Peyer's patch (tissue), 4 donors: Measurements from ENCODE around the gene SLC9B1. TPM values are rescaled to one million over a fixed set of nuclear protein-coding genes. Genes with fewer than 3 reads are reported as not detected.

Experiments
- DNase-seq, 3 donors: peaks; one replicate each; pipeline ENCODE4 v3.0.0-alpha.2; 2017 to 2019
- H3K27ac ChIP-seq, 4 donors: fragments of 200-600 bp; sonication (generic); one replicate each; pipeline ENCODE4 v1.5.1; 2016 to 2019
- H3K27me3 ChIP-seq, 2 donors: fragments of 200-600 bp; sonication (generic); one replicate each; pipeline ENCODE4 v1.5.1; 2019
- H3K36me3 ChIP-seq, 3 donors: fragments of 200-600 bp; sonication (generic); one replicate each; pipeline ENCODE4 v1.5.1; 2016 to 2019
- H3K4me1 ChIP-seq, 4 donors: fragments of 200-600 bp; sonication (generic); one replicate each; pipeline ENCODE4 v1.5.1; 2016 to 2019
- H3K4me3 ChIP-seq, 4 donors: fragments of 200-600 bp; sonication (generic); 1 replicate in 3 of 4; 2 replicates in 1 of 4; pipeline ENCODE4 v1.5.1; 2016 to 2019; ENCODE audit warnings: mild to moderate bottlenecking in 1 of 4
- H3K9me3 ChIP-seq, 4 donors: fragments of 200-600 bp; sonication (generic); one replicate each; pipeline ENCODE4 v1.5.1; 2016 to 2019; ENCODE audit warnings: mild to moderate bottlenecking in 1 of 4
- POLR2A ChIP-seq, 2 donors: fragments of 450-650 bp; IDR thresholded peaks; one replicate each; pipeline ENCODE4 v1.5.1; 2017; ENCODE audit warnings: antibody characterized with exemption in 2 of 2, mild to moderate bottlenecking in 2 of 2, moderate library complexity in 2 of 2
- total RNA-seq, 4 donors: library from RNA; depleted of rRNA; stranded (reverse); fragments of >200 nt; gene quantifications; one replicate each; pipeline ENCODE4 v1.1.0, GENCODE V29; 2016
- TF ChIP-seq, protein P1 (sequence below), 6 experiments: fragments of 450-650 bp in 4 of 6; fragments of 200-600 bp in 2 of 6; sonication (generic) in 1 of 6; IDR thresholded peaks; one replicate each; pipeline ENCODE4 v1.5.1; 2017 to 2019; ENCODE audit warnings: antibody characterized with exemption in 6 of 6, mild to moderate bottlenecking in 3 of 6, moderate library complexity in 1 of 6

Gene SLC9B1
- total RNA-seq, 4 donors from 2014 or later = 0.40 TPM; not detected in 3

DNA sequence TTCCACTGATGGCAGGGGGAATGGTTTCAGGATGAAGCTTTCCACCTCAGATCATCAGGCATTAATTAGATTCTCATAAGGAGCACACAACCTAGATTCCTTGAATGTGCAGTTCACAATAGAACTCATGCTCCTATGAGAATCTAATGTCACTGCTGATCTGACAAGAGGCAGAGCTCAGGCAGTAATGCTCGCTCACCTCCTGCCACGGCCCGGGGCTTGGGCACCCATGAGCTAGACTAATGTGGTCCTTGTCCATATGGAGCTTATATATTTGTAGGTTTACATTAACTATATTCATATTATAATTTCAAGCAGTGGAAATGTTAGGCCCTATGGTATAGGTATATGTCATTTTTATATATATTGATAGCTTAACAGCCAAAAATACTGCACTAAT lies 32.6 kb upstream of the SLC9B1 start:
- DNase-seq = no peak
- Histone ChIP-seq H3K27me3 (no peaks in the 10 kb centered on the region), H3K36me3 (peaks cover 0 to 7% (median 0%) of the 10 kb centered on the region in 3 donors), H3K4me1 (no peaks in the 10 kb centered on the region), H3K27ac (no peak overlapping the region), H3K9me3 (no peaks in the 10 kb centered on the region), H3K4me3 (no peak overlapping the region)
- TF ChIP-seq, protein P1, sequence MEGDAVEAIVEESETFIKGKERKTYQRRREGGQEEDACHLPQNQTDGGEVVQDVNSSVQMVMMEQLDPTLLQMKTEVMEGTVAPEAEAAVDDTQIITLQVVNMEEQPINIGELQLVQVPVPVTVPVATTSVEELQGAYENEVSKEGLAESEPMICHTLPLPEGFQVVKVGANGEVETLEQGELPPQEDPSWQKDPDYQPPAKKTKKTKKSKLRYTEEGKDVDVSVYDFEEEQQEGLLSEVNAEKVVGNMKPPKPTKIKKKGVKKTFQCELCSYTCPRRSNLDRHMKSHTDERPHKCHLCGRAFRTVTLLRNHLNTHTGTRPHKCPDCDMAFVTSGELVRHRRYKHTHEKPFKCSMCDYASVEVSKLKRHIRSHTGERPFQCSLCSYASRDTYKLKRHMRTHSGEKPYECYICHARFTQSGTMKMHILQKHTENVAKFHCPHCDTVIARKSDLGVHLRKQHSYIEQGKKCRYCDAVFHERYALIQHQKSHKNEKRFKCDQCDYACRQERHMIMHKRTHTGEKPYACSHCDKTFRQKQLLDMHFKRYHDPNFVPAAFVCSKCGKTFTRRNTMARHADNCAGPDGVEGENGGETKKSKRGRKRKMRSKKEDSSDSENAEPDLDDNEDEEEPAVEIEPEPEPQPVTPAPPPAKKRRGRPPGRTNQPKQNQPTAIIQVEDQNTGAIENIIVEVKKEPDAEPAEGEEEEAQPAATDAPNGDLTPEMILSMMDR (IDR thresholded peaks at IDR 0.05) = no peak
- no peak for TF ChIP-seq POLR2A (IDR thresholded peaks at IDR 0.05)

DNA sequence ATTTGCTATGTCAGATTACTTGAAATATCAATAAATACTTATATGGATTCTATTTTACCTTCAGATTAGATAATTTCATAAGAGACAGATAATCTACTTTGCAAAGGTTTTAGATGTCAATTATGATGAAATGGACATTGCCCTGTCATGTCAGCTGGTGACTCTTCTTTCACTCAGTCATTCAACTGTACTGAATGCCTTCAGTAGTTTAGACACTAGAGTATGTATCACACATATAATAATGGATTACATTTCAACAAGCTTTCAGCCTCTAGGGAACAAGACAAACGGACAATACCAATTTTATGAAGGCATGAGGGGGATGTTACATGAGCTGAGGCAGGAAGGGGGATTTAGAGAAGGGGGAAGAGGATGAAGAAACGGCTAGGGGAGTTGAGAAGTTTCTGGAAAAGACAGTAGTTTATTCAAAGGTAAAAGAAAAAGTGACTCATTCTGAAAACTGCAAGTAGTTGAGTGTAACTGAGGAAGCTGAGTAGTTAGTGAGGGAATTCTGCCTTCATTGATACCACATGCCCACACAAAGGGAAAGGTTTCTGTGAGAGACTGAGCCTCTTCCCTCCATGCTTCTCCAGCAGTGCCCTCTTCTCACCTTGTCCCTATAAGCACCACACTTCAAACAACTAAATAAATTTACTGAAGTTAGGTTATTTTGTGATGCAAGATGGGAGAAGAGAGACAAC lies 31.4 kb upstream of the SLC9B1 start:
- no peak for DNase-seq
- no peak overlapping the region for H3K27ac ChIP-seq
- H3K9me3 ChIP-seq = no peaks in the 10 kb centered on the region
- no peak overlapping the region for H3K4me3 ChIP-seq
- TF ChIP-seq, protein P1 (IDR thresholded peaks at IDR 0.05) = no peak
- no peak for TF ChIP-seq POLR2A (IDR thresholded peaks at IDR 0.05)
- no peaks in the 10 kb centered on the region for H3K27me3 ChIP-seq
- H3K4me1 ChIP-seq = no peaks in the 10 kb centered on the region
- peaks cover 0 to 7% (median 0%) of the 10 kb centered on the region in 3 donors for H3K36me3 ChIP-seq

DNA sequence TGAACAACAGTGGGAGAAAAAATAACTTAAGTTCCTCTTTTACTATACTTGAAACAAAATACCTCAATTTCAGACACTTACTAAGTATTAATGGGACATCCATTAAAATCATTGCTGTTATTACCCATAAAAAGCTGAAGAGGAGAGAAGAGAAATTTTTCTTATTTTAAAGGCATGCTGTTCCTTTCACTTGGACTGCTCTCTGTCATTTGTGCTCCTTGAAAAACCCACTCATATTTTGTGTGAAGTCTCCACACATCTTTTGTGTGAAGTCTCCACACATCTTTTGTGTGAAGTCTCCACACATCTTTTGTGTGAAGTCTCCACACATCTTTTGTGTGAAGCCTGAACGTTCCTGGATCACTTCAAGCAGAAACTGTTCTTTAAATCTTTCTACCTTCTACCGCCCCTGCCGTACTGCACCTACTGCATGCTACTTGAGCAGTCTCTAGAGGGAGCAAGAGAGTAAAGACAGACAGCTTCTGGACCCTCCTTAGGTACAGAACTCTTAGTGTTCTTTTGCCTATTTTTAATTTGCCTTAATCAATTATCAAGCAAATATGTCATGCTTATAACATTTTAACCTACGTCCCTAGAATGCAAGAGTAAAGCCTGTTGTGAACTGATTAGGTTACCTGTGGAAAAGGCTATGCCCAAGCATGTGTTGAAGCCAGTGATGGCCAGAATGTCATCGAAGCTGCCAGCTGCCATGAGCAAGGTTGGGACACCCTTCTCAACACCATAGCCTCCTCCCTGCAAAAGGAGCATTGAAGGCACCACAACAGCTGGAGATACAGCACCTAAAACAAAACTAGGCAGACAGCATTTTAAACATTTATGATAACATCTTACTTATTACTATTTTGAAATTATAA lies 27.1 kb upstream of the SLC9B1 start:
- Histone ChIP-seq H3K4me1 (no peaks in the 10 kb centered on the region), H3K27me3 (no peaks in the 10 kb centered on the region), H3K4me3 (no peak overlapping the region), H3K9me3 (no peaks in the 10 kb centered on the region), H3K27ac (no peak overlapping the region), H3K36me3 (peaks cover 0 to 7% (median 0%) of the 10 kb centered on the region in 3 donors)
- DNase-seq = peak in 1 of 3 donors; percentile 61
- no peak for TF ChIP-seq POLR2A (IDR thresholded peaks at IDR 0.05)
- TF ChIP-seq, protein P1 (IDR thresholded peaks at IDR 0.05) = peak; percentile 5 to 68 (median 62)

DNA sequence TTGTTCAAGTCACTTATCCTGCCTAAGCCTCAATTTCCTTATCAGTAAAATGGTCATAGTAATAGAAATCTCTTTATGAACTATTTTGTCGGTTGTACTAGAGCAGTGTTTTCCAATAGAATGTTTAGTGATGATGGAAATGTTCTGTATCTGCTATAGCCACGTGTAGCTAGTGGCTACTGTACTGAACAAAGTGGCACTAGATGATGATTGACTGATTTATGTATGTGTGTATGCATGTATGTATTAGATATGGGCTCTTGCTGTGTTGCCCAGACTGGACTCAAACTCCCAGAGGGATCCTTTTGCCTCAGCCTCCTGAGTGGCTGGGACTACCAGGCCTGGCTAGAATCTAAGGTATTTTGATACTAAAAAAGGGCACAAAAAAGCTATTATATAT lies 24.7 kb upstream of the SLC9B1 start:
- no peak overlapping the region for H3K4me3 ChIP-seq
- peaks cover 0 to 3% (median 0%) of the 10 kb centered on the region in 3 donors for H3K36me3 ChIP-seq
- no peak for DNase-seq
- no peaks in the 10 kb centered on the region for H3K9me3 ChIP-seq
- H3K4me1 ChIP-seq = no peaks in the 10 kb centered on the region
- TF ChIP-seq, protein P1 (IDR thresholded peaks at IDR 0.05) = no peak
- no peak for TF ChIP-seq POLR2A (IDR thresholded peaks at IDR 0.05)
- no peaks in the 10 kb centered on the region for H3K27me3 ChIP-seq
- no peak overlapping the region for H3K27ac ChIP-seq

DNA sequence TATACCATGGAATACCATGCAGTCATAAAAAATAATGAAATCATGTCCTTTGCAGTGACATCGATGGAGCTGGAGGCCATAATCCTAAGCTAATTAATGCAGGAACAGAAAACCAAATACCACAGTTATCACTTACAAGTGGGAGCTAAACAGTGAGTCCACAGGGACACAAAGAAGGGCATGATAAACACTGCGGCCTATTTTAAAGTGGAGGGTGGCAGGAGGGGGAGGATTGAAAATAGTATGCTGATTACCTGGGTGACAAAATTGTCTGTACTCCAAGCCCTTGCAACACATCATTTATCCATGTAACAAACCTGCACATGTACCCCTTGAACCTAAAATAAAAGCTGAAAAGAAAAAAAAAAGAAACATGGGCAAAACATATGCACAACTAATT lies 16.7 kb upstream of the SLC9B1 start:
- Histone ChIP-seq H3K4me3 (no peak overlapping the region), H3K4me1 (no peaks in the 10 kb centered on the region), H3K27me3 (no peaks in the 10 kb centered on the region), H3K27ac (no peak overlapping the region), H3K9me3 (no peaks in the 10 kb centered on the region), H3K36me3 (no peaks in the 10 kb centered on the region)
- DNase-seq = no peak
- TF ChIP-seq POLR2A (IDR thresholded peaks at IDR 0.05) = no peak
- TF ChIP-seq, protein P1 (IDR thresholded peaks at IDR 0.05) = no peak
